Fibroblast of mammary gland (primary cell): Measurements from ENCODE around the gene PREP.

Experiments
- DNase-seq: peaks from one replicate; pipeline ENCODE4 v3.0.0-alpha.2; 2010; ENCODE audit warnings: low read depth
- H3K4me3 ChIP-seq: 2 replicates; pipeline ENCODE4 v1.5.1; 2011; ENCODE audit warnings: low read depth, mild to moderate bottlenecking, low read length, moderate library complexity; ENCODE audit not compliant: control insufficient read depth
- CTCF ChIP-seq: conservative IDR thresholded peaks from 2 replicates; pipeline ENCODE4 v1.5.1; 2011; ENCODE audit warnings: low read depth, low read length, inconsistent platforms; ENCODE audit not compliant: control insufficient read depth, insufficient read depth

Gene PREP

GRCh38 chr6:105332576-105332975 lies 70.3 kb downstream of the PREP start:
- no peak for TF ChIP-seq CTCF
- DNase-seq: no peak
- H3K4me3 ChIP-seq: no peak overlapping the region

- TF ChIP-seq CTCF: no peak
- DNase-seq: no peak
- no peak overlapping the region for H3K4me3 ChIP-seq
Measured at GRCh38 chr6:105331927-105332326, 71.0 kb downstream of the PREP start.

GRCh38 chr6:105330913-105331312 lies 72.0 kb downstream of the PREP start:
- no peak for TF ChIP-seq CTCF
- no peak overlapping the region for H3K4me3 ChIP-seq
- DNase-seq: no peak

GRCh38 chr6:105330364-105330763 lies 72.5 kb downstream of the PREP start:
- TF ChIP-seq CTCF: no peak
- no peak for DNase-seq
- no peak overlapping the region for H3K4me3 ChIP-seq

- DNase-seq: peak; percentile 76
- H3K4me3 ChIP-seq: no peak overlapping the region
- no peak for TF ChIP-seq CTCF
Measured at GRCh38 chr6:105326833-105327770, 75.8 kb downstream of the PREP start.

- no peak overlapping the region for H3K4me3 ChIP-seq
- TF ChIP-seq CTCF: no peak
- DNase-seq: peak; percentile 82
Measured at GRCh38 chr6:105326216-105326615, 76.7 kb downstream of the PREP start.
